Measurements from ENCODE around the gene DIO1. TPM values are rescaled to one million over a fixed set of nuclear protein-coding genes. Genes with fewer than 3 reads are reported as not detected.

The DIO1 gene
- total RNA-seq, 1 experiment from 2014 or later: not detected

- no peak for DNase-seq (ENCODE audit: low spot score)
- BruUV-seq (replicated peaks): no TSS peak
- intact Hi-C loops (cut with micrococcal nuclease; ENCODE audit: unreplicated experiment): no loop called here
- Histone ChIP-seq H3K27me3 (replicated peaks; ENCODE audit: insufficient read depth, low read depth, low read length, poor library complexity) (no peaks in the 10 kb centered on the region), H3K4me3 (ENCODE audit: low read depth, low read length, poor library complexity, severe bottlenecking) (no peak overlapping the region), H3K27ac (ENCODE audit: low read depth, low read length, poor library complexity, severe bottlenecking) (no peak overlapping the region), H3K4me1 (ENCODE audit: insufficient read depth, low read length, poor library complexity, severe bottlenecking) (no peaks in the 10 kb centered on the region), H3K9me3 (ENCODE audit: low read depth, low read length, poor library complexity, severe bottlenecking) (no peaks in the 10 kb centered on the region), H3K36me3 (ENCODE audit: insufficient read depth, low read length, poor library complexity, severe bottlenecking) (no peaks in the 10 kb centered on the region)
- ChIA-PET POLR2A (ENCODE audit: low non-redundant PET) (no interaction called here), CTCF (no interaction called here)
- TF ChIP-seq CTCF (conservative IDR thresholded peaks at IDR 0.05; ENCODE audit: low read depth, low read length) (no peak), EZH2 (IDR thresholded peaks at IDR 0.05; ENCODE audit: borderline replicate concordance, low read depth, low read length, poor library complexity, severe bottlenecking) (no peak)
These were observed 25.7 kb downstream of the DIO1 start for GRCh38 chr1:53919675-53920066.

- no peaks in the 10 kb centered on the region for H3K4me1 ChIP-seq (ENCODE audit: insufficient read depth, low read length, poor library complexity, severe bottlenecking)
- no peak for DNase-seq (ENCODE audit: low spot score)
- no peak overlapping the region for H3K27ac ChIP-seq (ENCODE audit: low read depth, low read length, poor library complexity, severe bottlenecking)
- peaks cover 7% of the 10 kb centered on the region for H3K36me3 ChIP-seq (ENCODE audit: insufficient read depth, low read length, poor library complexity, severe bottlenecking)
- no peaks in the 10 kb centered on the region for H3K9me3 ChIP-seq (ENCODE audit: low read depth, low read length, poor library complexity, severe bottlenecking)
- POLR2A ChIA-PET (ENCODE audit: low non-redundant PET): no interaction called here
- intact Hi-C loops (cut with micrococcal nuclease; ENCODE audit: unreplicated experiment): no loop called here
- H3K27me3 ChIP-seq (replicated peaks; ENCODE audit: insufficient read depth, low read depth, low read length, poor library complexity): no peaks in the 10 kb centered on the region
- no peak overlapping the region for H3K4me3 ChIP-seq (ENCODE audit: low read depth, low read length, poor library complexity, severe bottlenecking)
- no peak for TF ChIP-seq CTCF (conservative IDR thresholded peaks at IDR 0.05; ENCODE audit: low read depth, low read length)
- BruUV-seq (replicated peaks): no TSS peak
- CTCF ChIA-PET: no interaction called here
These were observed 33.4 kb downstream of the DIO1 start for GRCh38 chr1:53927376-53927881.

- Histone ChIP-seq H3K4me3 (ENCODE audit: low read depth, low read length, poor library complexity, severe bottlenecking) (no peak overlapping the region), H3K27me3 (replicated peaks; ENCODE audit: insufficient read depth, low read depth, low read length, poor library complexity) (no peaks in the 10 kb centered on the region), H3K4me1 (ENCODE audit: insufficient read depth, low read length, poor library complexity, severe bottlenecking) (no peaks in the 10 kb centered on the region), H3K9me3 (ENCODE audit: low read depth, low read length, poor library complexity, severe bottlenecking) (peaks cover 1% of the 10 kb centered on the region), H3K36me3 (ENCODE audit: insufficient read depth, low read length, poor library complexity, severe bottlenecking) (peaks cover 14% of the 10 kb centered on the region), H3K27ac (ENCODE audit: low read depth, low read length, poor library complexity, severe bottlenecking) (no peak overlapping the region)
- TF ChIP-seq EZH2 (IDR thresholded peaks at IDR 0.05; ENCODE audit: borderline replicate concordance, low read depth, low read length, poor library complexity, severe bottlenecking): no peak
- no peak for TF ChIP-seq CTCF (conservative IDR thresholded peaks at IDR 0.05; ENCODE audit: low read depth, low read length)
- DNase-seq (ENCODE audit: low spot score): no peak
- POLR2A ChIA-PET (ENCODE audit: low non-redundant PET): no interaction called here
- no TSS peak for BruUV-seq (replicated peaks)
- CTCF ChIA-PET: no interaction called here
- intact Hi-C loops (cut with micrococcal nuclease; ENCODE audit: unreplicated experiment): no loop called here
These were observed 35.4 kb downstream of the DIO1 start for GRCh38 chr1:53929246-53929960.

Data from A673 (cell line).